ENCODE results near the gene STAT1.

DNA sequence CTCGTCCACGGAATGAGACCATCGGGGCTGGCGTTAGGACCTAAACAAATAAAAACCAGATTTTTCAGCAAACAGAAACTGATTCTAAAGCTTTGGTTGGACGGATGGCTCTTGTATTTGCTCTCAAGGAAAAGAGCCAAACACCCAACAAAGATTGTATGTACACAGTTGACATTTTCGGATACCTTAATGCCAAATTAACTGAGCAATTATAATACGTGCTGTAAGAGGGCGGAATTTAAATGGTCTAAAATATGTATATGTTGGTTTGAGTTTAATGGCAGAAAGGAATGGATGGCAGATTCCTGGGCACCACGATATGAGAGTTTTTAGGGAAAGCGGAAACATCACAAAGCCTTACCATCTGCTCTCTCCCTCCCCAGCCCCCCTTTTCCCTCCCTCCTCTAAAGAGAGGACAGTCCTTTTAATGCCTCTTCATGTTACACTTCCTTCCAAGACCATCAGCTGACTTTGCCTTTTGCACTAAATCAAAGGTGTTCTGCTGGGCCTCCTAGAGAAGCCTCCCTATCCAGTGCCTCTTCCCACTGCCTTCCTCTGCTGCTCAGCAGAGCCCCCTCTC is 33.3 kb downstream of the STAT1 start:
- TF ChIP-seq EZH2 (IDR thresholded peaks at IDR 0.05; ENCODE audit: borderline replicate concordance, low read length) = no peak
- TF ChIP-seq, protein P1, sequence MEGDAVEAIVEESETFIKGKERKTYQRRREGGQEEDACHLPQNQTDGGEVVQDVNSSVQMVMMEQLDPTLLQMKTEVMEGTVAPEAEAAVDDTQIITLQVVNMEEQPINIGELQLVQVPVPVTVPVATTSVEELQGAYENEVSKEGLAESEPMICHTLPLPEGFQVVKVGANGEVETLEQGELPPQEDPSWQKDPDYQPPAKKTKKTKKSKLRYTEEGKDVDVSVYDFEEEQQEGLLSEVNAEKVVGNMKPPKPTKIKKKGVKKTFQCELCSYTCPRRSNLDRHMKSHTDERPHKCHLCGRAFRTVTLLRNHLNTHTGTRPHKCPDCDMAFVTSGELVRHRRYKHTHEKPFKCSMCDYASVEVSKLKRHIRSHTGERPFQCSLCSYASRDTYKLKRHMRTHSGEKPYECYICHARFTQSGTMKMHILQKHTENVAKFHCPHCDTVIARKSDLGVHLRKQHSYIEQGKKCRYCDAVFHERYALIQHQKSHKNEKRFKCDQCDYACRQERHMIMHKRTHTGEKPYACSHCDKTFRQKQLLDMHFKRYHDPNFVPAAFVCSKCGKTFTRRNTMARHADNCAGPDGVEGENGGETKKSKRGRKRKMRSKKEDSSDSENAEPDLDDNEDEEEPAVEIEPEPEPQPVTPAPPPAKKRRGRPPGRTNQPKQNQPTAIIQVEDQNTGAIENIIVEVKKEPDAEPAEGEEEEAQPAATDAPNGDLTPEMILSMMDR (IDR thresholded peaks at IDR 0.05; ENCODE audit: low read length) = no peak

All from OCI-LY1 (cell line).